CD14-positive monocyte (primary cell): ENCODE results near the gene IL31RA. TPM values are rescaled to one million over a fixed set of nuclear protein-coding genes. Genes with fewer than 3 reads are reported as not detected.
A peak's percentile ranks its signal among the peaks of the same experiment; 100 is the strongest.

ENCODE experiments used
- DNase-seq, 3 donors: peaks; one replicate each; pipeline ENCODE4 v3.0.0-alpha.2; 2011 to 2022
- H2AFZ ChIP-seq: 2 replicates; pipeline ENCODE4 v1.6.0; 2012; ENCODE audit warnings: mild to moderate bottlenecking, low read depth, low read length, inconsistent platforms; ENCODE audit not compliant: insufficient read depth, poor library complexity, severe bottlenecking
- H3K27ac ChIP-seq, 2 donors: 1 replicate in 1 of 2; 2 replicates in 1 of 2; pipeline ENCODE4 v1.5.1; 2012 to 2013; ENCODE audit warnings: low read length in 2 of 2, control low read depth in 1 of 2, inconsistent platforms in 1 of 2, low read depth in 1 of 2, mild to moderate bottlenecking in 1 of 2
- H3K27me3 ChIP-seq, 2 donors: one replicate each; pipeline versions ENCODE4 v1.6.0 to v1.6.1; 2011 to 2013; ENCODE audit warnings: low read length in 2 of 2; ENCODE audit not compliant: control insufficient read depth in 2 of 2, insufficient read depth in 2 of 2
- H3K36me3 ChIP-seq, 2 donors: replicated peaks in 1 of 2; 1 replicate in 1 of 2; 2 replicates in 1 of 2; pipeline versions ENCODE4 v1.5.1 to v1.6.1; 2012 to 2013; ENCODE audit warnings: low read length in 2 of 2, control low read depth in 1 of 2, inconsistent platforms in 1 of 2, mild to moderate bottlenecking in 1 of 2; ENCODE audit not compliant: insufficient read depth in 2 of 2, control insufficient read depth in 1 of 2
- H3K4me1 ChIP-seq, 2 donors: 1 replicate in 1 of 2; 2 replicates in 1 of 2; pipeline versions ENCODE4 v1.5.1 to v1.6.1; 2012 to 2013; ENCODE audit warnings: low read length in 2 of 2, control low read depth in 1 of 2, inconsistent platforms in 1 of 2, mild to moderate bottlenecking in 1 of 2, moderate library complexity in 1 of 2; ENCODE audit not compliant: insufficient read depth in 2 of 2, control insufficient read depth in 1 of 2
- H3K4me2 ChIP-seq: replicated peaks from 2 replicates; pipeline ENCODE3; 2012; ENCODE audit warnings: low read length, moderate library complexity, mild to moderate bottlenecking; ENCODE audit not compliant: poor library complexity, severe bottlenecking; ENCODE audit errors: extremely low read depth
- H3K4me3 ChIP-seq, 3 experiments: fragments of 200-600 bp in 1 of 3; sonication (generic) in 1 of 3; replicated peaks in 1 of 3; 1 replicate in 2 of 3; 2 replicates in 1 of 3; pipeline ENCODE4 v1.5.1; 2011 to 2013; ENCODE audit warnings: low read length in 3 of 3, mild to moderate bottlenecking in 3 of 3, control low read depth in 2 of 3, low read depth in 2 of 3, inconsistent platforms in 1 of 3, moderate library complexity in 1 of 3
- H3K79me2 ChIP-seq: 2 replicates; pipeline ENCODE4 v1.6.0; 2012; ENCODE audit warnings: mild to moderate bottlenecking, control low read depth, inconsistent platforms, low read length, moderate library complexity; ENCODE audit not compliant: insufficient read depth
- H3K9ac ChIP-seq: 2 replicates; pipeline ENCODE4 v1.6.0; 2017; ENCODE audit warnings: low read length, mild to moderate bottlenecking; ENCODE audit not compliant: insufficient read depth, poor library complexity, severe bottlenecking
- H3K9me3 ChIP-seq, 2 donors: replicated peaks in 1 of 2; 1 replicate in 1 of 2; 2 replicates in 1 of 2; pipeline versions ENCODE4 v1.5.1 to v1.6.1; 2012 to 2013; ENCODE audit warnings: low read length in 2 of 2, control low read depth in 1 of 2; ENCODE audit not compliant: control insufficient read depth in 1 of 2, insufficient read depth in 1 of 2
- H4K20me1 ChIP-seq: 2 replicates; pipeline ENCODE4 v1.6.0; 2012; ENCODE audit warnings: mild to moderate bottlenecking, low read length, control low read depth, moderate library complexity; ENCODE audit not compliant: insufficient read depth
- H3K27ac Mint-ChIP-seq, 7 donors: one replicate each; pipeline ENCODE4 v1.8.0; 2020; ENCODE audit warnings: mild to moderate bottlenecking in 7 of 7, mixed read lengths in 7 of 7, moderate library complexity in 6 of 7, inconsistent platforms in 2 of 7
- H3K27me3 Mint-ChIP-seq, 3 donors: one replicate each; pipeline ENCODE4 v1.8.0; 2021 to 2022; ENCODE audit warnings: low read depth in 3 of 3, mild to moderate bottlenecking in 3 of 3, mixed read lengths in 3 of 3, moderate library complexity in 3 of 3, inconsistent platforms in 1 of 3
- H3K36me3 Mint-ChIP-seq, 2 donors: one replicate each; pipeline ENCODE4 v1.8.0; 2020; ENCODE audit warnings: mixed read lengths in 2 of 2, inconsistent platforms in 1 of 2, mild to moderate bottlenecking in 1 of 2
- H3K4me1 Mint-ChIP-seq: one replicate; pipeline ENCODE4 v1.8.0; 2020; ENCODE audit warnings: mild to moderate bottlenecking, mixed read lengths
- H3K4me3 Mint-ChIP-seq, 2 donors: one replicate each; pipeline ENCODE4 v1.8.0; 2020; ENCODE audit warnings: mild to moderate bottlenecking in 2 of 2, mixed read lengths in 2 of 2, moderate library complexity in 1 of 2
- H3K9me3 Mint-ChIP-seq, 7 donors: one replicate each; pipeline ENCODE4 v1.8.0; 2020 to 2022; ENCODE audit warnings: mixed read lengths in 7 of 7, mild to moderate bottlenecking in 6 of 7, moderate library complexity in 6 of 7, inconsistent platforms in 2 of 7
- CTCF ChIP-seq: fragments of 200-600 bp; IDR thresholded peaks from one replicate; pipeline ENCODE4 v1.8.0; 2022; ENCODE audit warnings: antibody characterized with exemption, mild to moderate bottlenecking
- WGBS: methylation state at CpG from one replicate; pipeline ENCODE4 v1.1.5; 2013; ENCODE audit warnings: missing lambda C conversion rate; ENCODE audit not compliant: insufficient coverage; 5-methylcytosine and 5-hydroxymethylcytosine counted together
- intact Hi-C, 2 donors: fragments of 100-400 bp; cut with micrococcal nuclease; formaldehyde crosslinking; loops; one replicate each; pipeline versions ENCODE4 v1.15.0 to v1.15.1; 2023
- polyA plus RNA-seq, 3 donors: library from polyadenylated mRNA; depleted of rRNA in 1 of 3; unstranded in 2 of 3; stranded (reverse) in 1 of 3; fragments of 300-500 nt in 2 of 3; fragments of >200 nt in 1 of 3; fragmentation: Illumina TruSeq in 2 of 3; gene quantifications; 1 replicate in 2 of 3; 2 replicates in 1 of 3; pipeline ENCODE4 v1.2.3, GENCODE V29; 2012 to 2021

Gene IL31RA
- polyA plus RNA-seq, 3 donors: 0.52 to 1.8 (median 1.3) TPM

- Mint-ChIP-seq H3K4me1 (peaks cover 12% of the 10 kb centered on the region), H3K4me3 (no peak overlapping the region), H3K9me3 (no peaks in the 10 kb centered on the region), H3K36me3 (peaks cover 22 to 37% of the 10 kb centered on the region in 2 donors), H3K27me3 (peaks cover 0 to 2% (median 0%) of the 10 kb centered on the region in 3 donors), H3K27ac (peak overlapping the region in 3 of 7 donors; percentile 0 to 47 (median 9))
- Histone ChIP-seq H3K27ac (no peak overlapping the region), H3K36me3 (peaks cover 2 to 10% of the 10 kb centered on the region in 2 donors), H4K20me1 (no peaks in the 10 kb centered on the region), H2AFZ (no peak overlapping the region), H3K79me2 (no peaks in the 10 kb centered on the region), H3K9me3 (no peaks in the 10 kb centered on the region), H3K4me1 (peaks cover 5 to 6% of the 10 kb centered on the region in 2 donors), H3K4me3 (no peak overlapping the region), H3K4me2 (no peak overlapping the region), H3K9ac (no peak overlapping the region), H3K27me3 (no peaks in the 10 kb centered on the region)
- intact Hi-C loops: no loop called here
- no peak for TF ChIP-seq CTCF
- DNase-seq: no peak
- 100% methylated on average over 1 of the region's 2 CpGs for WGBS
Observed at GRCh38 chr5:55896238-55896637, 45.1 kb downstream of the IL31RA start.

GRCh38 chr5:55896663-55897062 is 45.5 kb downstream of the IL31RA start:
- Histone ChIP-seq H3K79me2 (no peaks in the 10 kb centered on the region), H3K4me2 (no peak overlapping the region), H3K4me1 (peaks cover 5 to 6% of the 10 kb centered on the region in 2 donors), H2AFZ (no peak overlapping the region), H3K9ac (no peak overlapping the region), H3K36me3 (peaks cover 0 to 7% of the 10 kb centered on the region in 2 donors), H4K20me1 (no peaks in the 10 kb centered on the region), H3K4me3 (no peak overlapping the region), H3K27ac (no peak overlapping the region), H3K27me3 (no peaks in the 10 kb centered on the region), H3K9me3 (no peaks in the 10 kb centered on the region)
- Mint-ChIP-seq H3K4me3 (no peak overlapping the region), H3K27ac (peak overlapping the region in 4 of 7 donors; percentile 26 to 89 (median 66)), H3K4me1 (peaks cover 12% of the 10 kb centered on the region), H3K36me3 (peaks cover 22 to 32% of the 10 kb centered on the region in 2 donors), H3K9me3 (no peaks in the 10 kb centered on the region), H3K27me3 (peaks cover 0 to 2% (median 0%) of the 10 kb centered on the region in 3 donors)
- intact Hi-C loops: no loop called here
- peak; percentile 5 to 18 (median 12) for DNase-seq
- WGBS: 7% methylated on average over 2 of the region's 2 CpGs
- TF ChIP-seq CTCF: no peak
